ENCODE data around the gene TMCC2. TPM values are rescaled to one million over a fixed set of nuclear protein-coding genes. Genes with fewer than 3 reads are reported as not detected.
A peak's percentile ranks its signal among the peaks of the same experiment; 100 is the strongest.

Gene TMCC2
- total RNA-seq, 4 donors from 2014 or later: 0.96 to 4.9 (median 2.2) TPM

GRCh38 chr1:205199090-205199930, 28.4 kb upstream of the TMCC2 start:
- ATAC-seq (ENCODE audit: low FRiP score) (no peak), DNase-seq (ENCODE audit: low spot score) (no peak)
- no peak for TF ChIP-seq CTCF (IDR thresholded peaks at IDR 0.05)

GRCh38 chr1:205199931-205200299, 27.8 kb upstream of the TMCC2 start:
- no peak for DNase-seq (ENCODE audit: low spot score)
- ATAC-seq (ENCODE audit: low FRiP score): no peak
- no peak for TF ChIP-seq CTCF (IDR thresholded peaks at IDR 0.05)

- DNase-seq (ENCODE audit: low spot score) (no peak), ATAC-seq (ENCODE audit: low FRiP score) (peak; percentile 14)
- no peak for TF ChIP-seq CTCF (IDR thresholded peaks at IDR 0.05)
Observed at GRCh38 chr1:205204552-205204951, 23.2 kb upstream of the TMCC2 start.

- TF ChIP-seq CTCF (IDR thresholded peaks at IDR 0.05): no peak
- ATAC-seq (ENCODE audit: low FRiP score) (no peak), DNase-seq (ENCODE audit: low spot score) (no peak)
Observed at GRCh38 chr1:205205055-205205454, 22.7 kb upstream of the TMCC2 start.

- TF ChIP-seq CTCF (IDR thresholded peaks at IDR 0.05): no peak
- DNase-seq (ENCODE audit: low spot score) (no peak), ATAC-seq (ENCODE audit: low FRiP score) (no peak)
Observed at GRCh38 chr1:205208811-205209210, 18.9 kb upstream of the TMCC2 start.

GRCh38 chr1:205210756-205211168, 17.0 kb upstream of the TMCC2 start:
- DNase-seq (ENCODE audit: low spot score): no peak
- no peak for TF ChIP-seq CTCF (IDR thresholded peaks at IDR 0.05)
- ATAC-seq (ENCODE audit: low FRiP score): peak; percentile 21

All from omental fat pad (tissue), 4 donors.